B cell (primary cell): Measurements from ENCODE around the gene BAHCC1. TPM values are rescaled to one million over a fixed set of nuclear protein-coding genes. Genes with fewer than 3 reads are reported as not detected.

Source experiments
- ATAC-seq: fragments of 200-7000 bp; cut with Tn5 transposase; one replicate; pipeline ENCODE4 v1.10.0; 2021; ENCODE audit warnings: low read depth, mild to moderate bottlenecking, moderate number of reproducible peaks, moderate library complexity
- CTCF ChIA-PET: fragments of 350-600 bp; sonication (Branson Sonifier 250); formaldehyde crosslinking; loops from one replicate; lab custom pipeline; 2021; ENCODE audit warnings: antibody characterized with exemption, inconsistent platforms; lab: Charles Lee
- POLR2A ChIA-PET: fragments of 350-600 bp; sonication (Branson Sonifier 250); formaldehyde crosslinking; loops from one replicate; lab custom pipeline; 2021; ENCODE audit warnings: antibody characterized with exemption; lab: Charles Lee
- DNase-seq: peaks from one replicate; pipeline ENCODE4 v3.0.0; 2013
- H2AFZ ChIP-seq: 2 replicates; pipeline ENCODE4 v1.6.1; 2012; ENCODE audit warnings: mild to moderate bottlenecking, low read depth, low read length; ENCODE audit not compliant: insufficient read depth, poor library complexity, severe bottlenecking
- H3K27ac ChIP-seq, 2 donors: 1 replicate in 1 of 2; 2 replicates in 1 of 2; pipeline ENCODE4 v1.5.1; 2012 to 2013; ENCODE audit warnings: low read length in 2 of 2, mild to moderate bottlenecking in 2 of 2, moderate library complexity in 1 of 2
- H3K27me3 ChIP-seq, 4 experiments: fragments of 200-600 bp in 1 of 4; sonication (generic) in 1 of 4; replicated peaks in 1 of 4; 1 replicate in 2 of 4; 2 replicates in 2 of 4; pipeline versions ENCODE4 v1.6.1 to v1.7.0; 2013 to 2016; ENCODE audit warnings: low read length in 3 of 4, mild to moderate bottlenecking in 2 of 4, mixed read lengths in 1 of 4, moderate library complexity in 1 of 4; ENCODE audit not compliant: insufficient read depth in 4 of 4, control insufficient read depth in 3 of 4; ENCODE audit errors: control extremely low read depth in 1 of 4
- H3K36me3 ChIP-seq, 2 experiments: replicated peaks in 1 of 2; 1 replicate in 1 of 2; 2 replicates in 1 of 2; pipeline versions ENCODE4 v1.6.1 to v1.7.1; 2013; ENCODE audit warnings: low read length in 1 of 2; ENCODE audit not compliant: insufficient read depth in 2 of 2, control insufficient read depth in 1 of 2; ENCODE audit errors: control extremely low read depth in 1 of 2, extremely low read depth in 1 of 2
- H3K4me1 ChIP-seq, 2 donors: fragments of 200-600 bp in 1 of 2; sonication (generic) in 1 of 2; 1 replicate in 1 of 2; 2 replicates in 1 of 2; pipeline versions ENCODE4 v1.5.1 to v1.6.1; 2013 to 2017; ENCODE audit warnings: low read length in 2 of 2; ENCODE audit not compliant: control insufficient read depth in 2 of 2, insufficient read depth in 2 of 2
- H3K4me2 ChIP-seq: replicated peaks from 2 replicates; pipeline ENCODE3; 2012; ENCODE audit warnings: mild to moderate bottlenecking, low read depth, low read length; ENCODE audit not compliant: poor library complexity, severe bottlenecking
- H3K4me3 ChIP-seq, 5 experiments: fragments of 200-600 bp in 1 of 5; sonication (generic) in 1 of 5; 1 replicate in 3 of 5; 2 replicates in 2 of 5; pipeline versions ENCODE4 v1.5.1 to v1.7.0; 2011 to 2016; ENCODE audit warnings: low read length in 4 of 5, mild to moderate bottlenecking in 4 of 5, low read depth in 2 of 5, control low read depth in 1 of 5, moderate library complexity in 1 of 5; ENCODE audit not compliant: insufficient read depth in 1 of 5; ENCODE audit errors: control extremely low read depth in 1 of 5, extremely low read depth in 1 of 5
- H3K79me2 ChIP-seq: fragments of 200-600 bp; sonication (generic); one replicate; pipeline ENCODE4 v1.6.0; 2016; ENCODE audit warnings: low read length; ENCODE audit not compliant: control insufficient read depth, insufficient read depth
- H3K9ac ChIP-seq: fragments of 200-600 bp; sonication (generic); 2 replicates; pipeline ENCODE4 v1.6.1; 2017; ENCODE audit warnings: mild to moderate bottlenecking, low read length, moderate library complexity
- H3K9me3 ChIP-seq, 3 donors: one replicate each; pipeline versions ENCODE4 v1.6.1 to v1.7.1; 2013; ENCODE audit warnings: low read length in 2 of 3; ENCODE audit not compliant: control insufficient read depth in 2 of 3, insufficient read depth in 1 of 3; ENCODE audit errors: control extremely low read depth in 1 of 3
- H4K20me1 ChIP-seq: 2 replicates; pipeline ENCODE4 v1.6.0; 2012; ENCODE audit warnings: mild to moderate bottlenecking, low read length; ENCODE audit not compliant: insufficient read depth, control insufficient read depth, poor library complexity, severe bottlenecking
- H3K27ac Mint-ChIP-seq: one replicate; pipeline ENCODE4 v1.8.0; 2021; ENCODE audit warnings: mixed read lengths
- H3K27me3 Mint-ChIP-seq: one replicate; pipeline ENCODE4 v1.8.0; 2021; ENCODE audit warnings: mixed read lengths
- H3K4me1 Mint-ChIP-seq: one replicate; pipeline ENCODE4 v1.8.0; 2021; ENCODE audit warnings: mixed read lengths
- H3K4me3 Mint-ChIP-seq: one replicate; pipeline ENCODE4 v1.8.0; 2021; ENCODE audit warnings: mixed read lengths
- H3K9me3 Mint-ChIP-seq: one replicate; pipeline ENCODE4 v1.8.0; 2022; ENCODE audit warnings: mixed read lengths; ENCODE audit not compliant: insufficient read depth
- EZH2 ChIP-seq: IDR thresholded peaks from 2 replicates; pipeline ENCODE4 v1.6.1; 2012; ENCODE audit warnings: borderline replicate concordance, low read depth, mild to moderate bottlenecking, moderate library complexity, low read length; ENCODE audit not compliant: insufficient read depth, poor library complexity, severe bottlenecking
- WGBS: methylation state at CpG from one replicate; pipeline ENCODE4 v1.1.5; 2013; ENCODE audit warnings: missing lambda C conversion rate; ENCODE audit not compliant: insufficient coverage; 5-methylcytosine and 5-hydroxymethylcytosine counted together
- intact Hi-C: fragments of 100-400 bp; cut with micrococcal nuclease; formaldehyde crosslinking; loops from one replicate; pipeline ENCODE4 v1.10.0; 2022
- polyA plus RNA-seq: library from polyadenylated mRNA; depleted of rRNA; stranded (reverse); fragments of >200 nt; gene quantifications from 2 replicates; pipeline ENCODE4 v1.2.3, GENCODE V29; 2012
- total RNA-seq, 2 donors: library from RNA; stranded (reverse); fragments of 120-200 nt in 1 of 2; gene quantifications; 1 replicate in 1 of 2; 2 replicates in 1 of 2; pipeline versions ENCODE4 v1.2.3 to v1.2.4, GENCODE V29; 2013 to 2022
- TF ChIP-seq, protein P1 (sequence below): fragments of 200-600 bp; IDR thresholded peaks from one replicate; pipeline ENCODE4 v1.8.0; 2022; ENCODE audit warnings: antibody characterized with exemption, mild to moderate bottlenecking

Gene BAHCC1
- total and polyA plus RNA-seq, 2 donors (not counting 1 experiment from before 2014, with no cell fraction given) = 0.12 to 0.48 TPM

DNA sequence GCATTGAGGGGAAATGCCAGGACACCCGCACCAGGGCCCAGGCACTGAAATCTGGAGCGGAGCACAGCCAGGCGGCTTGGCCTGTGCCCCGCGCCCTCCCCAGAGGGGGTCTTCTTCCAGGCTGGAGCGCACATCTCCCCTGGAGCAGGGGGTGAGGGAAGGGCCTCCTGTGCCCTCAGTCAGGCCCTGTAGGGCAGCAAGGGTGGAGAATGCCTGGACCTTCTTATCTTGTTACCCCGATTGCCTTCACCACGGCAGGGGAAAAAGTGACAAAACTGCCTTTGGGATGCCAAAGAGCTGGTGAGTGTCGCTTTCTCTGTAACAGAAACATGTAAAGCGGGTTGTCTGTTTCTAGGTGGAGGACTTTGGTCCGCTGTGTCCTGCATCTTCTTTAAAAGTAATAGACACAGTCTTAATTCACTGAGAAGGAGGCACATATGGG lies 48.3 kb upstream of the BAHCC1 start:
- no peaks in the 10 kb centered on the region for H3K9me3 Mint-ChIP-seq
- H3K4me1 Mint-ChIP-seq = peaks cover 21% of the 10 kb centered on the region
- Histone ChIP-seq H2AFZ (peak overlapping the region; percentile 83), H3K36me3 (no peaks in the 10 kb centered on the region), H3K9ac (no peak overlapping the region), H3K4me3 (peak overlapping the region in 1 of 5 experiments; percentile 61), H4K20me1 (peaks cover 12% of the 10 kb centered on the region), H3K27me3 (peaks cover 0 to 48% (median 29%) of the 10 kb centered on the region in 4 experiments), H3K27ac (no peak overlapping the region), H3K4me1 (peaks cover 34 to 36% of the 10 kb centered on the region in 2 donors), H3K79me2 (no peaks in the 10 kb centered on the region), H3K9me3 (peaks cover 0 to 35% (median 0%) of the 10 kb centered on the region in 3 donors), H3K4me2 (peak overlapping the region; percentile 94)
- H3K27me3 Mint-ChIP-seq = peaks cover 33% of the 10 kb centered on the region
- intact Hi-C loops = loop anchor here (1.0 kb wide), 3 partner anchors 52 to 165 kb away; partner anchors contain the start of genes ACTG1 and SLC38A10
- TF ChIP-seq EZH2 = no peak
- TF ChIP-seq, protein P1, sequence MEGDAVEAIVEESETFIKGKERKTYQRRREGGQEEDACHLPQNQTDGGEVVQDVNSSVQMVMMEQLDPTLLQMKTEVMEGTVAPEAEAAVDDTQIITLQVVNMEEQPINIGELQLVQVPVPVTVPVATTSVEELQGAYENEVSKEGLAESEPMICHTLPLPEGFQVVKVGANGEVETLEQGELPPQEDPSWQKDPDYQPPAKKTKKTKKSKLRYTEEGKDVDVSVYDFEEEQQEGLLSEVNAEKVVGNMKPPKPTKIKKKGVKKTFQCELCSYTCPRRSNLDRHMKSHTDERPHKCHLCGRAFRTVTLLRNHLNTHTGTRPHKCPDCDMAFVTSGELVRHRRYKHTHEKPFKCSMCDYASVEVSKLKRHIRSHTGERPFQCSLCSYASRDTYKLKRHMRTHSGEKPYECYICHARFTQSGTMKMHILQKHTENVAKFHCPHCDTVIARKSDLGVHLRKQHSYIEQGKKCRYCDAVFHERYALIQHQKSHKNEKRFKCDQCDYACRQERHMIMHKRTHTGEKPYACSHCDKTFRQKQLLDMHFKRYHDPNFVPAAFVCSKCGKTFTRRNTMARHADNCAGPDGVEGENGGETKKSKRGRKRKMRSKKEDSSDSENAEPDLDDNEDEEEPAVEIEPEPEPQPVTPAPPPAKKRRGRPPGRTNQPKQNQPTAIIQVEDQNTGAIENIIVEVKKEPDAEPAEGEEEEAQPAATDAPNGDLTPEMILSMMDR = no peak
- no peak overlapping the region for H3K27ac Mint-ChIP-seq
- POLR2A ChIA-PET = interaction anchor here (0.6 kb wide), 1 partner anchor 166 kb away, joined by 3 read pairs; the partner anchor contains the start of gene ACTG1
- WGBS = 81% methylated on average over 9 of the region's 11 CpGs
- no peak for DNase-seq
- H3K4me3 Mint-ChIP-seq = peak overlapping the region; percentile 39
- ATAC-seq = no peak
- CTCF ChIA-PET = no interaction called here

DNA sequence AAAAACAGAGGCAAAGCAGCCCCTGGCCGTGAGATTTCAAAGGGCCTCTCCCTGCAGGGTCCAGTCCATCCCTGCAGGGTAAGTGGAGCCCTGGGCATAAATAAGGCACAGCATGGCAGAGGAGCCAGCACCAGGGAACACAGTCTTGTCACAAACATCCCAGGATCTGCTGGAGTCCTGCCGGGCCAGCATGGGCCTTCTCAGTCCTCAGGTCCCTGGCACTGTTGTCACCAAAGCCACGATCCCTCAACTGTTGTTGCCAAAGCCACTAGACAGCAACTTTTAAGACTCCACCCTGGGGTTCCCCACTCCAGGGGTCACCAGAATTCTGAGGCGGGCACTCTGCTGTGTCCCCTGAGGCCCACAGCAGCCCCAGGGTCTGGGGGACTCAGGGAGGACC lies 47.8 kb upstream of the BAHCC1 start:
- intact Hi-C loops = no loop called here
- H3K27ac ChIP-seq = no peak overlapping the region
- peaks cover 12% of the 10 kb centered on the region for H4K20me1 ChIP-seq
- H3K9ac ChIP-seq = no peak overlapping the region
- H3K79me2 ChIP-seq = no peaks in the 10 kb centered on the region
- no peak overlapping the region for H2AFZ ChIP-seq
- WGBS = 81% methylated on average over 4 of the region's 4 CpGs
- H3K27me3 Mint-ChIP-seq = peaks cover 29% of the 10 kb centered on the region
- CTCF ChIA-PET = no interaction called here
- H3K36me3 ChIP-seq = no peaks in the 10 kb centered on the region
- H3K27me3 ChIP-seq = peaks cover 0 to 43% (median 24%) of the 10 kb centered on the region in 4 experiments
- no peak for ATAC-seq
- no peak overlapping the region for H3K4me2 ChIP-seq
- no peak overlapping the region for H3K4me3 ChIP-seq
- H3K9me3 ChIP-seq = peaks cover 0 to 33% (median 0%) of the 10 kb centered on the region in 3 donors
- H3K4me3 Mint-ChIP-seq = no peak overlapping the region
- TF ChIP-seq, protein P1 = no peak
- TF ChIP-seq EZH2 = no peak
- peaks cover 31 to 36% of the 10 kb centered on the region in 2 donors for H3K4me1 ChIP-seq
- peaks cover 21% of the 10 kb centered on the region for H3K4me1 Mint-ChIP-seq
- POLR2A ChIA-PET = no interaction called here
- no peaks in the 10 kb centered on the region for H3K9me3 Mint-ChIP-seq
- H3K27ac Mint-ChIP-seq = no peak overlapping the region
- no peak for DNase-seq
